ENCODE measurements around the gene FAM168B. TPM values are rescaled to one million over a fixed set of nuclear protein-coding genes. Genes with fewer than 3 reads are reported as not detected.

The FAM168B gene
- total RNA-seq, 1 donor from 2014 or later, result 64.3 TPM

DNA sequence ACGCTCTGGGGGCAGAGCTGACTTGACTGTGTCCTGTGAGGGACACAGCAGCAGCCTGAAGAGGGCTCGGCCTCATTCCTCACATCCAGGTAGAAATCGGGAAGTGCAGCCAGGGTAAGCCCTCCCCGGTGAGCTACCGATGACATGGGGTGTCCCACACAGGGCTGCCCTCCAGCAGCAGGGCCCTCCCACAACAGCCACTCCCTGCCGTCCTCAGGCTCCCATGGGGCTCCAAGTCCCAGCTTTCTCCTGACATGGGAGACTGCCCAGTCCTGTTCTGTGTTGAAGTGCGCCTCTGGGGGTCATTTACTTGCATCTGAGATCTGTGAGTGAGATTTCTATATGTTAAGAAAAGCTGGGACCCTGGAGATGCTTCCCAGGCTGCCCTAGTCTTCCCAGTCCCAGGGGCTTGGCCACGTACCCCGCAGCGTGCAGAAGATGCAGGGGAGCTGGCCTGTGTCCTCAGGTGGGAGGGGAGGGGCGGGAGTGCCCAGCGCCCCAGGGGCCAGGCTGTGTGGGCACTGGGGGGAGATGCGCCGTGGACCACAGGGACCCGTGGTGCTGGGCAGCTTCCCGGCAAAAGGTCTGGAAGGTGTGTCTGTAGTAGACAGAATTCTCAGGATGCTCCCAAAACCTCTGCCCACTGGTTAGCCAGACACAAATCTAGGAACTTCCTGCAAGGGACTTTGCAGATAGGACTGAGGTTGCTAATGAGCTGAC is 87.9 kb downstream of the FAM168B start:
- no peak for DNase-seq (ENCODE audit: low spot score in 2 of 2)
- Histone ChIP-seq H3K4me1 (no peaks in the 10 kb centered on the region), H3K27ac (no peak overlapping the region), H3K27me3 (no peaks in the 10 kb centered on the region), H3K36me3 (no peaks in the 10 kb centered on the region), H3K4me3 (no peak overlapping the region), H3K9me3 (no peaks in the 10 kb centered on the region)
- TF ChIP-seq, protein P1, sequence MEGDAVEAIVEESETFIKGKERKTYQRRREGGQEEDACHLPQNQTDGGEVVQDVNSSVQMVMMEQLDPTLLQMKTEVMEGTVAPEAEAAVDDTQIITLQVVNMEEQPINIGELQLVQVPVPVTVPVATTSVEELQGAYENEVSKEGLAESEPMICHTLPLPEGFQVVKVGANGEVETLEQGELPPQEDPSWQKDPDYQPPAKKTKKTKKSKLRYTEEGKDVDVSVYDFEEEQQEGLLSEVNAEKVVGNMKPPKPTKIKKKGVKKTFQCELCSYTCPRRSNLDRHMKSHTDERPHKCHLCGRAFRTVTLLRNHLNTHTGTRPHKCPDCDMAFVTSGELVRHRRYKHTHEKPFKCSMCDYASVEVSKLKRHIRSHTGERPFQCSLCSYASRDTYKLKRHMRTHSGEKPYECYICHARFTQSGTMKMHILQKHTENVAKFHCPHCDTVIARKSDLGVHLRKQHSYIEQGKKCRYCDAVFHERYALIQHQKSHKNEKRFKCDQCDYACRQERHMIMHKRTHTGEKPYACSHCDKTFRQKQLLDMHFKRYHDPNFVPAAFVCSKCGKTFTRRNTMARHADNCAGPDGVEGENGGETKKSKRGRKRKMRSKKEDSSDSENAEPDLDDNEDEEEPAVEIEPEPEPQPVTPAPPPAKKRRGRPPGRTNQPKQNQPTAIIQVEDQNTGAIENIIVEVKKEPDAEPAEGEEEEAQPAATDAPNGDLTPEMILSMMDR (IDR thresholded peaks at IDR 0.05), result no peak
- intact Hi-C loops (cut with DNase I), result no loop called here

DNA sequence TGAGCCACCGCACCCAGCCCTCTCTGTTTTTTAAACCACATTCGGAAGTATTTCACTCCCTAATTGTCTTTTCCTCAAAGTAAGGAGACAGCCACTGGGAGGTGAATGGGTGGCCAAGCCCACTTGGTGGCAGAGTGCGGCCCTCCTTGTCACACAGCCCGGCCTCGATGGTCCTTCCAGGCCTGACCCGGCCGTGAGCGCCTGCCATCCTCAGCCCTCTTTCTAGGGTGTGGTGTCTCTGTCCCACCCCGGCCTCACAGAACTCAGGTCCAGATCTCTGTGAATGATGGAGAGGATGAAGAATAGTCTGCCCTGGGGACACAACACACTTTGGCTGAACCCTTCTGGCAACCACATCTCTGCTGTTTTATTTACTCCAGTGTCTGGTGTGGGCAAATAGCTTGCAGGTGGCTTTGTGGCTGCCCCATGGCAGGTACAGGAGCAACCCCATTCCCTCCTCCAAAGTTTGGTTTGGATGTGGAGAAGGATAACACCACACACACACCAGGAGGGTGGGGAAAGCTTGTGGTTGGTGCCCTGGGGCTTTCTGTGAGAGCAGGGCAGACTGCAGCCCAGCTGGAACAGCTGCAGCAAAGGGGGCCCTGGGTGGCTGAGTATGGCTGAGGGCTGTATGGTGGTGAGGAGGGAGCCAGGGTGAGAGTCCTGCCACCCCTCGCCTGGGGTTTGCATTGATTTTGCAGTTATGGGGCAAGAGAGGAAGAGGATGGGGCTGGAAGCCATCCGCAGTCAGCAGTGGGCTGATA is 88.6 kb downstream of the FAM168B start:
- no peak overlapping the region for H3K4me3 ChIP-seq
- intact Hi-C loops (cut with DNase I), result no loop called here
- H3K36me3 ChIP-seq, result no peaks in the 10 kb centered on the region
- H3K9me3 ChIP-seq, result no peaks in the 10 kb centered on the region
- no peak for DNase-seq (ENCODE audit: low spot score in 2 of 2)
- H3K27ac ChIP-seq, result no peak overlapping the region
- H3K27me3 ChIP-seq, result no peaks in the 10 kb centered on the region
- H3K4me1 ChIP-seq, result no peaks in the 10 kb centered on the region
- TF ChIP-seq, protein P1 (IDR thresholded peaks at IDR 0.05), result no peak

DNA sequence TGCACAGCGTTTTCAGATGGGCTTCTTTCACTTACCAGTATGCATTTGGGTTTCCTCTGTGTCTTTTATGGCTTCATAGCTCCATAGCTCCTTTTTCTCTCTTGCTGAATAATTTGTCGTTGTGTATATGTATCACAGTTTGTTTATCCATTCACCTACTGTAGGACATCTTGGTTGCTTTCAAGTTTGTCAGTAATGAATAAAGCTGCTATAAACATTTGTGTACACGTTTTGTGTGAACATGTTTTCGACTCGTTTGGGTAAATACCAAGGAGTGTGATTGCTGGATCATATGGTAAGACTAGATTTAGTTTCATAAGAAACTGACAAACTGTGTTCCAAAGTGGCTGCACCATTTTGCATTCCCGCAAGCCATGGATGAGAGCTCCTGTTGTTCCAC is 94.7 kb downstream of the FAM168B start:
- intact Hi-C loops (cut with DNase I), result no loop called here
- TF ChIP-seq, protein P1 (IDR thresholded peaks at IDR 0.05), result no peak
- no peaks in the 10 kb centered on the region for H3K9me3 ChIP-seq
- no peak for DNase-seq (ENCODE audit: low spot score in 2 of 2)
- no peaks in the 10 kb centered on the region for H3K27me3 ChIP-seq
- H3K4me1 ChIP-seq, result no peaks in the 10 kb centered on the region
- no peaks in the 10 kb centered on the region for H3K36me3 ChIP-seq
- no peak overlapping the region for H3K27ac ChIP-seq
- no peak overlapping the region for H3K4me3 ChIP-seq

Other genes with a start within 250 kb of the FAM168B start
- gene PLEKHB2, start 11.9 kb upstream of the FAM168B start, total RNA-seq, result 61.7 TPM
- not detected for gene POTEE, start 116.1 kb upstream of the FAM168B start, total RNA-seq

Measured in ascending aorta (tissue), 2 donors.